NCI-H146 (cell line): Measurements from ENCODE around the gene BTNL2.

ENCODE experiments used
- DNase-seq: peaks from one replicate; lab custom pipeline; 2025; lab: John Stamatoyannopoulos, UW

The BTNL2 gene

DNA sequence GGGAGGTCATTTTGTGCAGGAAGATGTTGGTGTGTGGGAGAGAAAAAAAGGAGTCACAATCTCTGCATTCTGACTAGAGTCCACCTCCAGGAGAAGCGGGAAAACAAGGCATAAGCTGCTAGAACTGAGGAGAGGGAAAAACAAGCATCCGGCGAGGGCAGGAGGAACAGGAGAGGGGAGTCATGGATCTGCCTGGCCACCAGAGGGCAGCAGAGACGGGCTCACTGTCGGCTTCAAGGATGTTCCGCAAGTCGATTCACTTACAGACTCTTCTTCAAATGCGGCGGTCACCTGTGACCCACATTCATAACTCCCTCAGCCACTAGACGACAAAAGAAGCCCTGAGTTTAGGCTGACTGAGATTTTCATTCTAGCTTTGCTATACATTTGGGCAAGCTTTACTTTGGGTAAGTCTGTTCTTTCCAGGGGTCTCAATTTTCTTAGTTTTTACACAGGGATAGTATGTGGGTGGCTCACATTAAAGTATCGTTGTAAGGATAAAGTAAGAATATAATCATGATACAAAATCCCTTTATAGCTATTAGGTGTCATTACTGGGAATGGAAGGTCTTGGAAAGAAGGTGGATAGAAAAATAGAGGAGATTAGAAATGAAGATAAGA, 6.6 kb upstream of the BTNL2 start:
- DNase-seq = peak; percentile 46

DNA sequence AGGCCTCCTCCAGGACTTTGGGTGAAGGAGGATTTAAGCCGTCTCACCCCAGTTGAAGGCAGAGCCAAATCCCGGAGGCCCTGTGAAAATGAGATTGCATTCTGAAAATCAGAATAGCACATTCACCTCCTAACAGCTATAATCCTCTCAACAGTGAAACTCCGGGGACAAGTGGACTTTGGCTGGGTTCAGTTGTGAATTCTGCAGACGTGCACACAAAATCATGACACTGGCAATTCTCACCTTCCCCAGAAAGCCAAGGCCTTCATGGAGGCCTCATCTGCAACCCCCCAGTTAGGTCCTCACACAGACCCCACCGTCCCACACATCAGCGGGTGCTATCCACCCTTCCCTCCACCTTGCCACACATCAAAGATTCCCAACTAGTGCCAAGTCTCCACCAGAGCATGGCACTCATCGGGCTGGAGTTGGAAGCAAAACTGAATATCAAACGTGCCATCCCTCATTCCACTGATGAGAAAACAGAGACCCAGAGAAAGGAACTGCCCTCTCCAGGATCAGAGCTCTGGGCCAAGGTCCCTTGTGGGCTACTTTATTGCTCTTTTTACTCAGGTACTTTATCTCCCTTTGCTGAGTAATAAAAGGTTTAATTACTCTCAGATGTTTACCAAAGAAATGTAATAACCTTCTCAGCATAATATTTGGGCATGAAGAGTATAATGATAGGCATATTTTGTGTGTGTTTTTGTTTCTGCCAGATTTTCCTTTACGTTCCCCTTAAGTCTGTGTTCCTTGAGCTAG, 4.8 kb upstream of the BTNL2 start:
- no peak for DNase-seq

DNA sequence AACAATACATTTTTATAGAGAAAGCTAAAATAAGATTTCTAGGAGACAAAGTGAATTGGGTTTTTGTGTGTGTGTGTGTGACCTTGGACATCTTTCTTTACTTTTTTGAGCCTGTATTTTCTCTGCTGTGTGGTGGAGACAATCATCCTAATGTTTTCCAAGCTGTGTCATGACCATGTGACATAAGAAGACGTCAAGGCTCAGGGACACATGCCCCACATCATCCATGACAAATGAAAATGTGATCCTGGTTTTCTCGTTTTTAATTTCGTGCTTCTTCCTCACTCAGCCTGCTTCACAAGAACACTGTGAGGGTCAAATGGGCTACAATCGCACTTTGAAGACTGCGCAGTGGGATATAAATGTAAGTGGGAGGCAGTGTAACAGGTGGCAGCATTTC, 3.9 kb upstream of the BTNL2 start:
- DNase-seq = no peak

DNA sequence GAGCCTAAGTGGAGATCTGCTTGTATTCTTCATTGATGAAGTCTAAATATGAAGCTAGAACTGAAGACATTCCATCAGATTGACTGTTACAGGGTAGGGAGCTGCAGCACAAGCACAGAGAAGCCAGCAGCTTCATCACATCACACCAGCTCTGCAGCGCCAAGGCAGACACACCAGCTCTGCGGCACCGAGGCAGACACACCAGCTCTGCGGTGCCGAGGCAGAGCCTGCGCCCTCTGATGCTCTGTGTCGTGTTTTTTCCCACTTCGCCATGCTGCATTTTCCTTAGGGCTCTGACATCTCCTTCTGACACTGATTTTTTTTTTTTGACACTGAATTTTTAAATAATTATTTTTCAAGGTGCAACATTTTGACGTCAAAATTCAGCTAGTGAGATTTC, 784 bp downstream of the BTNL2 start:
- no peak for DNase-seq

DNA sequence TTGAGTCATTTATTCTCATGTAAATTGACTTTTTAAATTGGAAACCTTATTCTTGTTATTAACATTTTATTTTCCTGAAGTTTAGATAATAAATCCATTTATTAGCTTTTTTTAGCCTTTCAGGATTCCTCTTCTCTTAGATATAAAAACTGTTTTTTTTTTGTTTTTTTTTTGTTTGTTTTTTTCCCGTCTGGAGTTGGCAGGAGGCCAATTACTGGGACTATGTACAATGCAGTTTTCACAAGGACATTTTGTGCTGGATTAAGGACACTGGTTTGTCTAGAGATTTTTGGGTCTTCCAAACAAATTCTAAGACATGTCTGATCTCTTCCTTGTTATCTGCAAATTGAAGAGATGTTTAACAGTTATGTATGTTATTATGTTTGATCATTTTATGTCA, 1.3 kb downstream of the BTNL2 start:
- DNase-seq = no peak

DNA sequence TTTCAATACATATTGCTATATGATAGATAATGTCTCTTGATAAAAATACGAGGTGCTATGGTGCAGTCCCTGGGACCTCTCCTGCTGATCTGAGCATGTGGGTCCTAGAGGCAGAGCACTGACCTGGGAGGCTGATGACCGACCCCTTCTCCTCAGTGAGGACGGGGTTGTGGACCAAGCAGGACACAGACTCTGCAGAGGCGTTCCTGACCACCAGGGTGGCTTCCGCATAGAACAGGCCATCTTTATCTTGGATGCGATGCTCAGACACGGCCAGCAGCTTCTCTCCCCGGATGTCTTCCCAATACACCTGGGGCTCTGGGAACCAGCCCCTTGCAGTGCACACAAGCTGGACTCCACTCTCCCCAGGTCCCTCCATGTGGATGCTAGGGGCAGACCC, 4.2 kb downstream of the BTNL2 start:
- DNase-seq = no peak

DNA sequence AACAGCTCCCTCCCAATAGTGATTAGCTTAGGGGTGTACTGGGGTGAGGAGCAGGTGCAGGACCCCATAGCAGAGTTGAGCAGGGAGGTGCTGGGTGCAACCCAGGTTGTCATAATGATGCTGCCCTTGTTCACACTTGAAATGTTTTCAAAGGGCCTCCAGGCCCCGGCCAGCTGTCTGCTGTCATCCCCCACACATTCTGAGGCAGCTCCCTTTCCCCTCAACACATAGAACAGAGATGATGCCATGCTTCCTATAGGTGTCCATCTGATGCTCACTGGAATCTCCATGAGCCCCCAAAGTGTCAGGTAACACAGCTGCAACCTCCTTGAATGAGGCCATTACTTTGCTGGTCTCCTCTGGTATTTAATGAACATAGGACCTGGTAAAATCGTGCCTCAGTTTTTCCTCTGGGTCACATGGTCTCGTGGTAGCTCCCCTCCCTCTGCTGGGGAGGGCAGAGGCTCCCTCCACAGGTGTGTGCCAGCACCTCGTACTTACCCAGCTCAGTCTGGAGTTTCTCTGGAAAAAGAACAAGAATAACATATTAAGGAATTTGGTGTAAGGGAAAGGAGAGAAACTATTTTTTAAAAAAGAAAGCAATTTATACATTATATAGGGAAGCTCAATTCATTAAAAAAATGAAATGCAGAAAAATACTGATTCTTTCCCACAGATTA, 5.6 kb downstream of the BTNL2 start:
- DNase-seq = no peak

DNA sequence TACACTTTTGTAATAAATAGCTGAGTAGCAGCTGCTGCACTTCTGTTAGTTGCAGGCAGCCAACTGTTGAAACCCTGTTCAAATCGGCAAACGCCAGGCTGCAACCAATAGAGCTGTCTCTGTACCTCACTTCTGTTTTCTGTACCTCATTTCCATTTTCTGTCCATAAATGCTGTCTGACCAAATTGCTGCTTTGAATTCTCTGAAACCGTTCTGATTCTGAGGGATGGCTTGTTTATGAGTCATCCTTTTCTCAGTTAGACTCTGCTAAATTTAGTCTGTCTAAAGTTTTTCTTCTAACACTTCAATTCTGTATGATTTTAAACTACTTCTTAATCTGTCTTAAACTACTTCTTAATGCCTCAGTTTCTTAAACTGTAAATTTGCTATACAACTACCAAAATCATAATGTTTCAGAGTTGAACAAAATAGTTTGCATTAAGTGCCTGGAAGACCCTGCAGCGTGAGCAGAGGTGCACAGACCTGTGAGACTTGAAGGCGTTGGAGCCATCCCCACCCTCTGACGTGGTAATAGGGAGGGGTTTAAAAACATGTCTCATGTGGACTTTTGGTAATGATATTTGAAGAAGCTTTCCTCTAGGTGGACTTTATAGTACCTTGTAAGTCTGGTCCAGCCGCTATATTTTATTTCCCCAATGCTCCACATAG, 9.6 kb downstream of the BTNL2 start:
- no peak for DNase-seq

DNA sequence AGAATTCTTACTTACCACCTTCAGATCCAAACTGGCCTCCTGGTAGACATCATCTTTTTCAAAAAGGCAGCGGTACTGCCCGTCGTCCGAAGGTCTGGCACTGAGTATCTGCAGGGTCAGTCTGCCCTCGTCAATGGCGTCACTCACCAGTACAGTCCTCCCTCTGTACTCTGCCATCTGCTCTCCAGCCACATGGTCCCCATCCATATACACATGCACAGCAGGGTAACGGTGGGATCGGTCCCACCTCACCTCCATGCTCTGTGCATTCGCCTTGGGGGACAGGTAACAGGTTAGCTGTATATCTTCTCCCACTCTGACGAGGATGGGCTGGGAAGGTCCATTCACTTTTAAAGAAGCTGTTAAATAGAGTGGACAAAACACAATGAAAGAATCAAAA, 11.0 kb downstream of the BTNL2 start:
- DNase-seq = no peak

DNA sequence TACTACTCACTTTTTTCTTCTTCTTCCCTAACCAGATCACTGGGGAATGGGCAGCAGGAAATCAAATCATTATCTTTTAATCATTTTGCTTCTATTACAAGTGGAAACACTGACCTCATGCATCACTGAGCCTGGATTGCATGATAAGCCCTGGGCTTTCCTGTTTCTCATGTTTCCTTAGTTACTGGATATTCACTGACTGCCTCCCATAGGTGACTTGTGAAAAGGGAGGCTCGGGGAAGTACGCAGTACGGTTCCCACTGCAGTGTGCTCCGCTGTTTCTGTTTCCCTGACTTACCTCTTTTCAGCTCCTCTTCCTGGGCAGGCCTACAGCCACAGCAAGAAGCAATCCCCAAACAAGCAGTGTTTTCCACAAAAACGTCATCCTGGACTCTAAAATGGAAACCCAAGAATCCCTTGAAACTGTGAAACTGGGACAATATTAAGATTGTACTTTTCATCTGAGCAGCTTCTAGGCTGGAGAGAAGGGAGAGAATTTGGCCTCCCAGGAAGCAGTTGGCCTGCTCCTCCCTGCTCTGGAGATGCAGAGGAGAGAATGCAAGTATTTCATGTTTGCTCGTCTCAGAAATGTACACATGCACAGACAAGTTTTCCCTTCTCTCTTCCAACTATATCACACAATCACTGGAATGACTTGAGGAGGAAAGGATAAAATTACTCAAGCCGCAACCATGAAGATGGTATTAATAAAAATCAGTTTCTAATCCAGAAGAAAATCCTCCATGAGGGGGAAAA, 13.1 kb downstream of the BTNL2 start:
- no peak for DNase-seq

DNA sequence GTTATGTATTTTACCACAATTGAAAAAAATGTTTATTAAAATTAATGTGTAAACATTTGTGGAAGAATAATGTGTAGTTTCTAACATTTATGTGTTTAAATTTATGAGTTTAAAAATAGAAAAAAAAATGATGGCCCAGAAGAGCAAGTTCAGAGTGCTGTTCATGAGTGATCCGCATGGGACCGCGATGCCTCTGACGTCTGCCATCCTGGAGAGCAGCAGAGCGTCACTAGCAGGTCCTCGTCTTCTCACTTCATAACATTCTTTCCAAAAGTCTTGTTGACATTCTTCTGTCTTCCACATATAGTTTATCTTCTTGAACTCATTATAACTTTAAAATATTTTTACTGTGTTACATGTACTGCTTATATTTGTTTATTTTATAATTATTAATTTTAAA, 15.5 kb downstream of the BTNL2 start:
- no peak for DNase-seq

DNA sequence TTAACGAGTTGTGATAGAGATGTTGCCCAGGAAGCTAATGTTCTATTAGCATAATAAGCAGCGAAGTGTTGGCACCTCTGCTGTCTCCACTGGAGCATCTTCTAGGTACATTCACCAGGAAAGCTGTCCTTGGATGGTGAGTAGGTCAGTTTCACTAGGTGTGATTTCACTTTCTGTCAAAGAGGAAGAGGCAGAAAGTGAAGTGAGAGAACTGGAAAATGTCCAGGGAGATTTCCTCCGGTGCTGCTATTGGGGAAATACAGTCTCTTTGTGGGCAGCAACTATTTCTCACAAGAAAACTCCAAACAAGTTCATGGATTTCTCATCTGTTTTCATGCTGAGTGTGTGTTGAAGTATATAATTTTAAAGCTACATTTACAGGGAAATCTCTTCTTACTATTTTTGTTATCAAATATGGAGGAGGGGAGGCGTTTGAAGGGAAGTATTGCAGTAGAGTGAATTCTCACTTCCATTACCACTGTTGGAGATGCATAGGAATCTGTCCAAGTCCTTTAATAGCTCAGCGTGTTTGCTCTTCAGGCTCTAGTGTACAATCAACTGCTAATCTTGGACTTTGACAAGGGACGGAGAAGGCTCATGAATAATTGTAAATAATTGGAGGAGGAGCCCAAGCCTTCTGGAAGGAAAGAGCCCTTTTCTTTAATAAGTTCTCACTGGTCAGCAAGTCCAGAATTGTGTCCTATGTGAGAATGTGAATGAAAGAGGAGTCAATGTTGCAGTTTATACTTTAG, 19.2 kb downstream of the BTNL2 start:
- DNase-seq = no peak

DNA sequence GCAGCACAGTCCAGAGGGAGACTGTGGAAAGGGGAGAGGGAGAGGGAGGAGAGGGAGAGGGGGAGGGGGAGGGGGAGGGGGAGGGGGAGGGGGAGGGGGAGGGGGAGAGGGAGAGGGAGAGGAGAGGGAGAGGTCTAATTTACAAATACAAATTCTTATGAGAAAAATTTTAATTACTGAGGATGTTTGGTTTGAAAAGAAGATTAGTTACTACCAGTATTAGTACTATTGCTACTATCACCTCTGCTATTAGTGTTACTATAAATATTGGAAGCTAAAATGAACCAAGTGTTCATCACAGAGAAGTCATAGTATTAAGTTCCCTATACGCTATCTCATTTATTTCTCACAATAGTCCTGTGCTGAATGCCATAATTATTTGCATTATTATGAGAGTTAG, 20.9 kb downstream of the BTNL2 start:
- no peak for DNase-seq

DNA sequence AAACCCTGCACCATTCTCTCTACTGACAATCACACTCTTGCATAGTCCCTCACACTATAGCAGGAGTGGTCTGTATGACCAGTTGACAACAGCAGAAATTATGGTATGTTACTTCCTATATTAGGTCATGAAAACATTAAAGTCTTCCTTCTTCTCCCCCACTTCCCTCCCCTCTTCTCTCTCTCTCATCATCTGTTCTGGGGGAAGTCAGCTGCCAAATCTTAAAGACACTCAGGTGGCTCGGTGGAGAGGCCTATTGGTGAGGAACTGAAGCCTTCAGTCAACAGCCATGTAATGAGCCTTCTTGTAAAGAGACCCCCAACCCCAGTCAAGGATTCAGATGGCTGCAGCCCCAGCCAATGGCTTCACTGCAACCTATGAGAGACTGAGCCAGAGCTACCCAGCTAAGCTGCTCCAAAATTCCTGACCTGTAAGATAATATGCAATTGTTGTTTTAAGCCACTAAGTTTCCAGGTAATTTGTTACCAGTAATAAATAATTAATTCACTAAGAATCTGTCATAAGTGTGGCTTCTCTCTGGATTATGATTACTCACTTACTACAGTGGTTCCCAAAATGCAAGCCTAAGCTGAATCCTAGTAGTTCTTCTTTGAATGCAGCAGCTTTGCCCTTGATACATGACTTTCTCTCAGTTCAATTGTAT, 24.1 kb downstream of the BTNL2 start:
- DNase-seq = no peak

DNA sequence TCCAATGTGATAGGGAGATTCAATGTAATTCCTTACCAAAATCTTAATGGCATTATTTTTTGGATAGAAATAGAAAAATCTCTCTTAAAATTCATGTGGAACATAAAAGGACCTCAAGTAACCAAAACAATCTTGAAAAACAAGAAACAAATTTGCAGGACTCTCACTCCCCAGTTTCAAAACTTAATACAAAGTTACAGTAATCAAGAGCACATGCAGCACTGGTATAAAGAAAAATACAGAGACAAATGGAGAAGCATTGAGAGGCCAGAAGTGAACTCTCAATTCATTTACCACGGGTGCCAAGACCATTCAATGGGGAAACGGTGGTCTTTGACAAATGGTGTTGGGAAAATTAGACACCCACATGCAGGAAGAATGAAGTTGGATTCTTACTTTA, 27.4 kb downstream of the BTNL2 start:
- DNase-seq = no peak

DNA sequence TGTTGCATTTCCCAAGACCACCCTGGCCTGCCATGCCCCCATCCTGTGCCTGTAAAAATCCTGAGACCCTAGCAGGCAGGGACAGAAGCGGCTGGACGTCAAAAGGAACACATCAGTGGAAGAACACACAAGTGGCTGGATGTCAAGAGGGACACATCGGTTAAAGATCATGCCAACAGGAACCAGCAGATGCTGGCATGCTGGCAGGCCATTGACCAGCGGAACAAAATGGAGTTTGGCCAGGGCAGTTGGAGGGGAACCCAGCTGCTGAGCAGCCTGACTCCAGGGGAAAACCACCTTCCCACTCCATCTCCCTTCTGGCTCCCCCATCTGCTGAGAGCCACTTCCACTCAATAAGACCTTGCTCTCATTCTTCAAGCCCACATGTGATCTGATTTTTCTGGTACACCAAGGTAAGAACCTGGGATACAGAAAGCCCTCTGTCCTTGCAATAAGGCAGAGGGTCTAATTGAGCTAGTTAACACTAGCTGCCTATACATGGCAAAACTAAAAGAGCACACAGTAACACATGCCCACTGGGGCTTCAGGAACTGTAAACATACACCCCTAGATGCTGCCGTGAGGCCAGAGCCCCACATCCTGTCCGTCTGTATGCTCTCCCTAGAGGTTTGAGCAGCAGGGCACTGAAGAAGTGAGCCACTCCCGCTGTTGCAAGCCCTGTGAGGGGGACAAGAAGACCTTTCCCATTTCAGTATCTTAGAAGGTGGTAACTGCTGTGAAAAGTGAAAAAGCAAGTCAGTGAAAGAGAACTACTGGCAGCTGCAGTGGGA, 31.0 kb downstream of the BTNL2 start:
- no peak for DNase-seq

DNA sequence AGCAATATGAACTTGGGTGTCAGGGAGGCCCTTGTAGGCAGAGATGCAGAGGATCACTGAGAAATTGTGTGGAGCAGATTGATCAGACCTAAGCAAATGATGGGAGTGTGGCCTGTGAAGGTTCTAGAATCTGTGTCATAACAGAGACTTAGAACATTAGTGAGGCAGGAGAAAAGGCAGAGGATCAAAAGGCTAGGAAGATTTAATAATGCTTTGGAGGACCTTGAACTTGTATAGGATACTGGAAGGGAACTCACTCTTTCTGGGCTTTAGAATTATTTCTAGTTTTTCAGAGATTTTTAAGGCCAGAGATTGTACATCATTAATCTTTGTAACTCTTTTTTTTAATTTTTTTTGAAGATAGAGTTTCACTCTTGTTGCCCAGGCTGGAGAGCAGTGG, 35.2 kb downstream of the BTNL2 start, which contains the start of gene TSBP1:
Gene TSBP1 (minus strand): TSS at position 101 of the 400 bp plus-strand sequence. CDS start 197 bp downstream, outside the sequence.
- DNase-seq = no peak

DNA sequence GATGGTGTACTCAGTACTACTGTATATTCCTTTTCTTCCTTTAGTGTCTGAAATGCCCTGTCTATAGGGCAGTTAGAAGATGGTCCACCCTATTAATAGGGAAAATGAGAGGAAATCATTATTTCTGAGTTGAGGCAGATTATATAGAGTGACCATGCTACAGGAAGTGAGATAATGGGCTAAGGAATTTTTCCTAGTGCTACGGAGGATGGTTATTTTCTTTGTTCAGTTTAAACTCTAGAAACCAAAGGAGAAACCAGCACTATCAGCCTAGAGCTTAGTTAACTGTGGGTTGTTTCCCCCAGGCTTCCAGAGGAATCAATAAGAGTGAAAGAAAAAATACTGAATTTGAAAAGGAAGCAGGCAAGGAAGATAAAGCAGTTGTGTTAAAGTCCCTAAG, 35.8 kb downstream of the BTNL2 start:
- no peak for DNase-seq

DNA sequence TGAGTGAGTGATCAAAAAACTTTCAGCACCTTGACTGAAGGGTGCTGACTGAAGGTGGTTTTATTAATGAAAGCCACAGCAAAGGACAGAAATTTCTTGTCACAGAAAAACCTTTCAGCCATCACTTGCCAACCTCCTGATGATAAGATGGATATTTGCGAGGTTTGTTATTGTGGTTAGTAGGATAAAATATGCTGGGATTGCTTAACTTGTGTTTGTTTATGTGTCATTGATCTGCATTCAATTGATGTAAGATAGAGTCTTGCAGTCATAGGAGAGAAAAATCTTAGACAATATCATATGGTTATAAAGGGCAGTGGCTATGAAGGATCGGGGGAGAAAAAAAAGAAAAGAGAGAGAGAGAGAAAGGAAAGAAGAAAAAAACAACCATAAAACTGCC, 36.5 kb downstream of the BTNL2 start:
- DNase-seq = no peak

DNA sequence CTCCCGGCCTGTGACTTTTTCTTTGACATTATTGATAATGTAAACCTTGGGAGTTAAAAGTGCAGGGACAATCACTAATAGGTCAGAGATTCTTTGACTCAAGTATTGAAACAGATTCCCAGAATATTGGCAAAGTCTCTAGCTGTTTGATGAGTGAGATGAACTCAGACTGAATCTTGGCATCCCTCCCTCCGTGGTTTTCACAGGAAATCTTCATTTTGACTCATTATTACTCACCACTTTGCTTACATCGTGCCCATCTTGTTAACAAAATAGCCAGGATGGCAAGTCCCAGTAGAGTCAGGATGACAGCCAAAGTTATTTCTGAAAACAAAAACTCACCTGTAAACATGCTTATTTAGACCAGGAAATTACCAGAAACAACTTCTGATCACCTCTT, 37.3 kb downstream of the BTNL2 start:
- DNase-seq = no peak
